B cell (primary cell): ENCODE results near the gene CFAP100. TPM values are rescaled to one million over a fixed set of nuclear protein-coding genes. Genes with fewer than 3 reads are reported as not detected.

Experiments
- ATAC-seq: fragments of 200-7000 bp; cut with Tn5 transposase; one replicate; pipeline ENCODE4 v1.10.0; 2021; ENCODE audit warnings: low read depth, mild to moderate bottlenecking, moderate number of reproducible peaks, moderate library complexity
- CTCF ChIA-PET: fragments of 350-600 bp; sonication (Branson Sonifier 250); formaldehyde crosslinking; loops from one replicate; lab custom pipeline; 2021; ENCODE audit warnings: antibody characterized with exemption, inconsistent platforms; lab: Charles Lee
- POLR2A ChIA-PET: fragments of 350-600 bp; sonication (Branson Sonifier 250); formaldehyde crosslinking; loops from one replicate; lab custom pipeline; 2021; ENCODE audit warnings: antibody characterized with exemption; lab: Charles Lee
- DNase-seq: peaks from one replicate; pipeline ENCODE4 v3.0.0; 2013
- H2AFZ ChIP-seq: 2 replicates; pipeline ENCODE4 v1.6.1; 2012; ENCODE audit warnings: mild to moderate bottlenecking, low read depth, low read length; ENCODE audit not compliant: insufficient read depth, poor library complexity, severe bottlenecking
- H3K27ac ChIP-seq, 2 donors: 1 replicate in 1 of 2; 2 replicates in 1 of 2; pipeline ENCODE4 v1.5.1; 2012 to 2013; ENCODE audit warnings: low read length in 2 of 2, mild to moderate bottlenecking in 2 of 2, moderate library complexity in 1 of 2
- H3K27me3 ChIP-seq, 4 experiments: fragments of 200-600 bp in 1 of 4; sonication (generic) in 1 of 4; replicated peaks in 1 of 4; 1 replicate in 2 of 4; 2 replicates in 2 of 4; pipeline versions ENCODE4 v1.6.1 to v1.7.0; 2013 to 2016; ENCODE audit warnings: low read length in 3 of 4, mild to moderate bottlenecking in 2 of 4, mixed read lengths in 1 of 4, moderate library complexity in 1 of 4; ENCODE audit not compliant: insufficient read depth in 4 of 4, control insufficient read depth in 3 of 4; ENCODE audit errors: control extremely low read depth in 1 of 4
- H3K36me3 ChIP-seq, 2 experiments: replicated peaks in 1 of 2; 1 replicate in 1 of 2; 2 replicates in 1 of 2; pipeline versions ENCODE4 v1.6.1 to v1.7.1; 2013; ENCODE audit warnings: low read length in 1 of 2; ENCODE audit not compliant: insufficient read depth in 2 of 2, control insufficient read depth in 1 of 2; ENCODE audit errors: control extremely low read depth in 1 of 2, extremely low read depth in 1 of 2
- H3K4me1 ChIP-seq, 2 donors: fragments of 200-600 bp in 1 of 2; sonication (generic) in 1 of 2; 1 replicate in 1 of 2; 2 replicates in 1 of 2; pipeline versions ENCODE4 v1.5.1 to v1.6.1; 2013 to 2017; ENCODE audit warnings: low read length in 2 of 2; ENCODE audit not compliant: control insufficient read depth in 2 of 2, insufficient read depth in 2 of 2
- H3K4me2 ChIP-seq: replicated peaks from 2 replicates; pipeline ENCODE3; 2012; ENCODE audit warnings: mild to moderate bottlenecking, low read depth, low read length; ENCODE audit not compliant: poor library complexity, severe bottlenecking
- H3K4me3 ChIP-seq, 5 experiments: fragments of 200-600 bp in 1 of 5; sonication (generic) in 1 of 5; 1 replicate in 3 of 5; 2 replicates in 2 of 5; pipeline versions ENCODE4 v1.5.1 to v1.7.0; 2011 to 2016; ENCODE audit warnings: low read length in 4 of 5, mild to moderate bottlenecking in 4 of 5, low read depth in 2 of 5, control low read depth in 1 of 5, moderate library complexity in 1 of 5; ENCODE audit not compliant: insufficient read depth in 1 of 5; ENCODE audit errors: control extremely low read depth in 1 of 5, extremely low read depth in 1 of 5
- H3K79me2 ChIP-seq: fragments of 200-600 bp; sonication (generic); one replicate; pipeline ENCODE4 v1.6.0; 2016; ENCODE audit warnings: low read length; ENCODE audit not compliant: control insufficient read depth, insufficient read depth
- H3K9ac ChIP-seq: fragments of 200-600 bp; sonication (generic); 2 replicates; pipeline ENCODE4 v1.6.1; 2017; ENCODE audit warnings: mild to moderate bottlenecking, low read length, moderate library complexity
- H3K9me3 ChIP-seq, 3 donors: one replicate each; pipeline versions ENCODE4 v1.6.1 to v1.7.1; 2013; ENCODE audit warnings: low read length in 2 of 3; ENCODE audit not compliant: control insufficient read depth in 2 of 3, insufficient read depth in 1 of 3; ENCODE audit errors: control extremely low read depth in 1 of 3
- H4K20me1 ChIP-seq: 2 replicates; pipeline ENCODE4 v1.6.0; 2012; ENCODE audit warnings: mild to moderate bottlenecking, low read length; ENCODE audit not compliant: insufficient read depth, control insufficient read depth, poor library complexity, severe bottlenecking
- H3K27ac Mint-ChIP-seq: one replicate; pipeline ENCODE4 v1.8.0; 2021; ENCODE audit warnings: mixed read lengths
- H3K27me3 Mint-ChIP-seq: one replicate; pipeline ENCODE4 v1.8.0; 2021; ENCODE audit warnings: mixed read lengths
- H3K4me1 Mint-ChIP-seq: one replicate; pipeline ENCODE4 v1.8.0; 2021; ENCODE audit warnings: mixed read lengths
- H3K4me3 Mint-ChIP-seq: one replicate; pipeline ENCODE4 v1.8.0; 2021; ENCODE audit warnings: mixed read lengths
- H3K9me3 Mint-ChIP-seq: one replicate; pipeline ENCODE4 v1.8.0; 2022; ENCODE audit warnings: mixed read lengths; ENCODE audit not compliant: insufficient read depth
- CTCF ChIP-seq: fragments of 200-600 bp; IDR thresholded peaks from one replicate; pipeline ENCODE4 v1.8.0; 2022; ENCODE audit warnings: antibody characterized with exemption, mild to moderate bottlenecking
- EZH2 ChIP-seq: IDR thresholded peaks from 2 replicates; pipeline ENCODE4 v1.6.1; 2012; ENCODE audit warnings: borderline replicate concordance, low read depth, mild to moderate bottlenecking, moderate library complexity, low read length; ENCODE audit not compliant: insufficient read depth, poor library complexity, severe bottlenecking
- WGBS: methylation state at CpG from one replicate; pipeline ENCODE4 v1.1.5; 2013; ENCODE audit warnings: missing lambda C conversion rate; ENCODE audit not compliant: insufficient coverage; 5-methylcytosine and 5-hydroxymethylcytosine counted together
- intact Hi-C: fragments of 100-400 bp; cut with micrococcal nuclease; formaldehyde crosslinking; loops from one replicate; pipeline ENCODE4 v1.10.0; 2022
- polyA plus RNA-seq: library from polyadenylated mRNA; depleted of rRNA; stranded (reverse); fragments of >200 nt; gene quantifications from 2 replicates; pipeline ENCODE4 v1.2.3, GENCODE V29; 2012
- total RNA-seq, 2 donors: library from RNA; stranded (reverse); fragments of 120-200 nt in 1 of 2; gene quantifications; 1 replicate in 1 of 2; 2 replicates in 1 of 2; pipeline versions ENCODE4 v1.2.3 to v1.2.4, GENCODE V29; 2013 to 2022

The CFAP100 gene
- total and polyA plus RNA-seq, 2 donors (not counting 1 experiment from before 2014, with no cell fraction given), result not detected

DNA sequence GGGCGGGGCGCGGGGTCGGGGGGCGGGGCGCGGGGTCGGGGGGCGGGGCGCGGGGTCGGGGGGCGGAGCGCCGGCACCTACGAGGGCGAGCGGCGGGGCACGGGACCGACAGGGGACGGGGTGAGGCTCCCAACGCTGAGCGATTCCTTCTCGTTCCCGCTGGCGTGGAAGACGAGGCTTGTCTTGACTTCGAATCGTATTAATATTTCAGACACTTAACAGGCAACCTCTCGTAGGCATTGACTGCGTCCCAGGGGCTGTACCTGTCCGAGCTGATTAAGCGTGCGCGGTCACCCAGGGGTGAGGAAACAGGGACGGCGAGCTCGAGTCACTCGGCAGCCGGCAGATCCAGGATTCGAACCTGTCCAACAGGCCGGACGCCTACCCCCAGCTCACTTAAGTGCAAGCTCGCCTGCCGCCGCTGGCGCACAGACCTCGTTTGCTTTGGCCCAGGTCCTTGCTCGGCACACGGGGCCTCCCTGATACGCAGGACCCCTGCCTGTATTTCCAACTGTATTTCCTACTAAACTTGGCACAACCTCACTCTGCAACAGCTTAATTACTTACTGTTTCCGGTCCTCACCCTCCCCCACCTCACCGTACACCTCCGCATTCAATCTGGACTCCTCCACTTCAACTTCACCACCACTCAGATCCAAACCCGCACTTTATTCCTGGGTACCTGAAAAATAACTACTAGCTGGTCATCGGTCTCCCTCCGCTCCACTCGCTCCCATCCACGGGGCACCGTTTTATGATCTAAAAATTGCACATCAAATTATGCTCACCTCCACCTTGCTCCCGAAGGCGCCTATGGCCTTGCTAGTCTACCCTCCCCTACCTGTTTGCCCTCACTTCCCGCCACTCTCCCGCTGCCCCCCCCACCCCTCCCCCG lies 81.7 kb downstream of the CFAP100 start:
- DNase-seq (peak; percentile 80), ATAC-seq (peak; percentile 3)
- 24% methylated on average over 54 of the region's 66 CpGs for WGBS
- Histone ChIP-seq H3K79me2 (peaks cover 31% of the 10 kb centered on the region), H3K9ac (peak overlapping the region; percentile 78), H3K27me3 (no peaks in the 10 kb centered on the region), H3K4me2 (peak overlapping the region; percentile 88), H3K36me3 (peaks cover 1 to 18% of the 10 kb centered on the region in 2 experiments), H3K27ac (peak overlapping the region; percentile 57 to 61), H3K4me3 (peak overlapping the region; percentile 51 to 84 (median 64)), H4K20me1 (peaks cover 24% of the 10 kb centered on the region), H3K4me1 (peaks cover 35 to 39% of the 10 kb centered on the region in 2 donors), H2AFZ (peak overlapping the region; percentile 95), H3K9me3 (peaks cover 0 to 7% (median 0%) of the 10 kb centered on the region in 3 donors)
- Mint-ChIP-seq H3K9me3 (no peaks in the 10 kb centered on the region), H3K4me1 (peaks cover 37% of the 10 kb centered on the region), H3K27ac (peak overlapping the region; percentile 59), H3K4me3 (peak overlapping the region; percentile 87), H3K27me3 (no peaks in the 10 kb centered on the region)
- no peak for TF ChIP-seq CTCF
- no peak for TF ChIP-seq EZH2
- intact Hi-C loops, result loop anchor here (5.0 to 10.0 kb wide), 4 partner anchors 394 to 1576 kb away; partner anchors contain the start of genes OSBPL11, SEC61A1 and SLC41A3
- ChIA-PET CTCF (no interaction called here), POLR2A (no interaction called here)

GRCh38 chr3:126477061-126477380 lies 82.3 kb downstream of the CFAP100 start:
- no peak overlapping the region for H3K27ac ChIP-seq
- POLR2A ChIA-PET, result no interaction called here
- WGBS, result 100% methylated on average over 4 of the region's 4 CpGs
- H3K4me3 Mint-ChIP-seq, result peak overlapping the region; percentile 87
- H3K4me1 Mint-ChIP-seq, result peaks cover 36% of the 10 kb centered on the region
- no peaks in the 10 kb centered on the region for H3K9me3 Mint-ChIP-seq
- H3K9me3 ChIP-seq, result peaks cover 0 to 7% (median 0%) of the 10 kb centered on the region in 3 donors
- peaks cover 33 to 37% of the 10 kb centered on the region in 2 donors for H3K4me1 ChIP-seq
- DNase-seq, result no peak
- H3K27ac Mint-ChIP-seq, result peak overlapping the region; percentile 46
- no peak overlapping the region for H3K4me2 ChIP-seq
- intact Hi-C loops, result loop anchor here (5.0 to 10.0 kb wide), 4 partner anchors 395 to 1575 kb away; partner anchors contain the start of genes OSBPL11, SEC61A1 and SLC41A3
- CTCF ChIA-PET, result no interaction called here
- no peaks in the 10 kb centered on the region for H3K27me3 ChIP-seq
- no peak overlapping the region for H2AFZ ChIP-seq
- H3K79me2 ChIP-seq, result peaks cover 26% of the 10 kb centered on the region
- peaks cover 24% of the 10 kb centered on the region for H4K20me1 ChIP-seq
- no peak overlapping the region for H3K9ac ChIP-seq
- no peak overlapping the region for H3K4me3 ChIP-seq
- H3K36me3 ChIP-seq, result peaks cover 1 to 12% of the 10 kb centered on the region in 2 experiments
- no peaks in the 10 kb centered on the region for H3K27me3 Mint-ChIP-seq
- TF ChIP-seq CTCF (no peak), EZH2 (no peak)
- no peak for ATAC-seq
